HG02623 (cell line): ENCODE results near the gene ATP11A.

Experiments used
- ATAC-seq: cut with Tn5 transposase; IDR thresholded peaks from one replicate; pipeline ENCODE4 v1.9.1; 2021; ENCODE audit warnings: moderate library complexity; ENCODE audit not compliant: unreplicated experiment

ATP11A gene

GRCh38 chr13:112812306-112813055 is 122.6 kb downstream of the ATP11A start:
- no peak for ATAC-seq

- no peak for ATAC-seq
Measured at GRCh38 chr13:112813552-112813951, 123.7 kb downstream of the ATP11A start.

- ATAC-seq, result no peak
Measured at GRCh38 chr13:112814905-112815585, 125.2 kb downstream of the ATP11A start.

- no peak for ATAC-seq
Measured at GRCh38 chr13:112815871-112816270, 126.0 kb downstream of the ATP11A start.

- ATAC-seq, result no peak
Measured at GRCh38 chr13:112818040-112818697, 128.3 kb downstream of the ATP11A start.

GRCh38 chr13:112818698-112819045 is 128.8 kb downstream of the ATP11A start:
- ATAC-seq, result no peak

GRCh38 chr13:112819111-112819510 is 129.3 kb downstream of the ATP11A start:
- no peak for ATAC-seq

- ATAC-seq, result no peak
Measured at GRCh38 chr13:112819816-112820215, 130.0 kb downstream of the ATP11A start.

GRCh38 chr13:112820318-112820717 is 130.5 kb downstream of the ATP11A start:
- no peak for ATAC-seq

GRCh38 chr13:112821340-112822055 is 131.7 kb downstream of the ATP11A start:
- no peak for ATAC-seq

GRCh38 chr13:112822851-112823250 is 133.0 kb downstream of the ATP11A start:
- ATAC-seq, result no peak

- no peak for ATAC-seq
Measured at GRCh38 chr13:112824429-112824828, 134.6 kb downstream of the ATP11A start.

GRCh38 chr13:112825071-112825470 is 135.2 kb downstream of the ATP11A start:
- no peak for ATAC-seq

- ATAC-seq, result no peak
Measured at GRCh38 chr13:112825875-112826274, 136.0 kb downstream of the ATP11A start.

GRCh38 chr13:112826565-112826964 is 136.7 kb downstream of the ATP11A start:
- no peak for ATAC-seq

- no peak for ATAC-seq
Measured at GRCh38 chr13:112828082-112828699, 138.4 kb downstream of the ATP11A start.

GRCh38 chr13:112828756-112829155 is 138.9 kb downstream of the ATP11A start:
- no peak for ATAC-seq

GRCh38 chr13:112831196-112831595 is 141.4 kb downstream of the ATP11A start:
- no peak for ATAC-seq

GRCh38 chr13:112831801-112832200 is 142.0 kb downstream of the ATP11A start:
- no peak for ATAC-seq

GRCh38 chr13:112832811-112833210 is 143.0 kb downstream of the ATP11A start:
- ATAC-seq, result no peak
